GM06990 (cell line): ENCODE data around the gene MINAR2.

ENCODE experiments used
- DNase-seq: peaks from one replicate; pipeline ENCODE4 v3.0.0-alpha.2; 2011; ENCODE audit not compliant: insufficient read length; ENCODE audit errors: extremely low read depth
- H3K27me3 ChIP-seq: replicated peaks from 2 replicates; pipeline ENCODE4 v1.6.0; 2011; ENCODE audit warnings: low read length; ENCODE audit not compliant: control insufficient read depth, insufficient read depth
- H3K36me3 ChIP-seq: 2 replicates; pipeline ENCODE4 v1.5.1; 2011; ENCODE audit warnings: low read length; ENCODE audit not compliant: control insufficient read depth, insufficient read depth
- H3K4me3 ChIP-seq: replicated peaks from 2 replicates; pipeline ENCODE4 v1.5.1; 2011; ENCODE audit warnings: low read depth, mild to moderate bottlenecking, control low read depth, low read length
- CTCF ChIP-seq: IDR thresholded peaks from 2 replicates; pipeline ENCODE4 v1.5.1; 2011; ENCODE audit warnings: low read length, control low read depth, mild to moderate bottlenecking, inconsistent platforms; ENCODE audit not compliant: insufficient read depth, poor library complexity, severe bottlenecking

The MINAR2 gene

GRCh38 chr5:129718471-129719090, 29.3 kb upstream of the MINAR2 start:
- Histone ChIP-seq H3K36me3 (no peaks in the 10 kb centered on the region), H3K27me3 (no peaks in the 10 kb centered on the region), H3K4me3 (no peak overlapping the region)
- DNase-seq, result no peak
- no peak for TF ChIP-seq CTCF

GRCh38 chr5:129724222-129724621, 23.7 kb upstream of the MINAR2 start:
- TF ChIP-seq CTCF, result no peak
- no peak for DNase-seq
- Histone ChIP-seq H3K27me3 (no peaks in the 10 kb centered on the region), H3K36me3 (no peaks in the 10 kb centered on the region), H3K4me3 (no peak overlapping the region)

GRCh38 chr5:129724647-129725046, 23.2 kb upstream of the MINAR2 start:
- Histone ChIP-seq H3K27me3 (no peaks in the 10 kb centered on the region), H3K4me3 (no peak overlapping the region), H3K36me3 (no peaks in the 10 kb centered on the region)
- DNase-seq, result no peak
- TF ChIP-seq CTCF, result no peak

- DNase-seq, result no peak
- no peaks in the 10 kb centered on the region for H3K36me3 ChIP-seq
- no peaks in the 10 kb centered on the region for H3K27me3 ChIP-seq
- TF ChIP-seq CTCF, result no peak
- no peak overlapping the region for H3K4me3 ChIP-seq
Observed at GRCh38 chr5:129739773-129740172, 8.1 kb upstream of the MINAR2 start.

- H3K4me3 ChIP-seq, result no peak overlapping the region
- no peaks in the 10 kb centered on the region for H3K36me3 ChIP-seq
- no peak for DNase-seq
- TF ChIP-seq CTCF, result no peak
- H3K27me3 ChIP-seq, result no peaks in the 10 kb centered on the region
Observed at GRCh38 chr5:129743541-129744187, 4.2 kb upstream of the MINAR2 start.
